ENCODE measurements around the gene STARD8.
"Not testable (repeated sequence)": the region's sequence is repeated elsewhere in the genome, so short reads cannot be mapped to it uniquely, and the experiment has no call there.

The STARD8 gene

GRCh38 chrX:68721991-68722860, 74.8 kb downstream of the STARD8 start:
- Mint-ChIP-seq H3K36me3 (no peaks in the 10 kb centered on the region), H3K4me3 (no peak overlapping the region), H3K9me3 (no peaks in the 10 kb centered on the region), H3K27me3 (no peaks in the 10 kb centered on the region), H3K4me1 (no peaks in the 10 kb centered on the region), H3K27ac (no peak overlapping the region)
- ATAC-seq (ENCODE audit: low read depth) (no peak), DNase-seq (ENCODE audit: low spot score in 2 of 2) (no peak)

- H3K9me3 Mint-ChIP-seq, result no peaks in the 10 kb centered on the region
- DNase-seq (ENCODE audit: low spot score in 2 of 2) (no peak), ATAC-seq (ENCODE audit: low read depth) (no peak)
- no peaks in the 10 kb centered on the region for H3K36me3 Mint-ChIP-seq
- no peak overlapping the region for H3K27ac Mint-ChIP-seq
- H3K4me3 Mint-ChIP-seq, result no peak overlapping the region
- H3K4me1 Mint-ChIP-seq, result no peaks in the 10 kb centered on the region
- no peaks in the 10 kb centered on the region for H3K27me3 Mint-ChIP-seq
These were observed 76.2 kb downstream of the STARD8 start for GRCh38 chrX:68723491-68724155.

- no peak overlapping the region for H3K27ac Mint-ChIP-seq
- no peaks in the 10 kb centered on the region for H3K36me3 Mint-ChIP-seq
- no peaks in the 10 kb centered on the region for H3K9me3 Mint-ChIP-seq
- H3K4me3 Mint-ChIP-seq, result no peak overlapping the region
- DNase-seq (ENCODE audit: low spot score in 2 of 2) (no peak), ATAC-seq (ENCODE audit: low read depth) (no peak)
- no peaks in the 10 kb centered on the region for H3K27me3 Mint-ChIP-seq
- H3K4me1 Mint-ChIP-seq, result no peaks in the 10 kb centered on the region
These were observed 77.1 kb downstream of the STARD8 start for GRCh38 chrX:68724531-68725020.

DNA sequence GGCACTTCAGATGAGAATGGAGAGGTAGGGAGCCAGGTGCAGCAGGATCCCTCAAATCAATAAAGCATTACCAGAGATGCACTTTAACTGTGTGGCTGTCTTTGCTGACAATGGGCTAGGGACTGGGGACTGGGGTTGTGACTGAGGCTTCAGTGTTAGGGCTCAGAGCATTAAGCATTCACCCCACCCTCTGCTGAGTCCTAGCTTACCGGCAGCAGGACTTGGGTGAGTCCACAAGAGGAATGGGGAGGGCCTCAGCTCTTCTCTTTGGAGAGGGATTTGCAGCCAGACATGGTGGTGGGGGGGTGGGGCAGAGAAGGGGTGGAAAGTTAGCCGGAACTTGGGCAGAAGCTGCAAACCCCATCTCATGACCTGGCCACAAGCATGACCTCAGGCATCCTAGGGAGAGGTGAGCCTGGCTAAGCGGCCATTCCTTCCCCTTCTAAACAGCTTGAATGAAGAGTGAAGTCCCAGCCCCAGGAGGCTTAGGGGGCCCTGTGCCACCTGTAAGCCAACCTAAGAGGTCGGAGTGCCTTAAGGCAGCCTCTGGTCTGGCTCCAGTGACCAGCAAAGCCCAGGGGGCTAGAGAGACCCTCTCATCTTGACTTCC, 78.4 kb downstream of the STARD8 start:
- H3K36me3 Mint-ChIP-seq, result no peaks in the 10 kb centered on the region
- no peaks in the 10 kb centered on the region for H3K27me3 Mint-ChIP-seq
- no peak for ATAC-seq (ENCODE audit: low read depth)

DNA sequence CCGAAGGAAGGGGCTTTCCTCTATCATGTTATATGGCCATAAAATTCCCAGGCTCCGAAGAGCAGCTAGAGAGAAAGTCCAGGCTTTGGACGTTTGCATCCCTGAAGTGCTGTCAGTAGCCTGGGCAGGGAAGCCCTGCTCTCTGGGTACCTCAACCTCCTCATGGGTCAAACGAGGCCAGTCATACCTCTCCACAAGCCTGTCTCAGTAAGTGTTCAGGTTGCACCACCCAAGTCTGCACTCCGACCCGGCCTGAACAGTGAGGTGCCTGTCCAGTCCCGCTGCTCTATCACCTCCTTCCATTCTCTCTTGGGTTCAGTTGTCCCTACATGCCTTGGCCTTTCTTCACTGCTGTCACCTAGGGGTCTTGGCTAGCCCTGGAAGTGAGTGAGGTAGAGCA, 78.9 kb downstream of the STARD8 start:
- ATAC-seq (ENCODE audit: low read depth) (no peak), DNase-seq (ENCODE audit: low spot score in 2 of 2) (no peak)
- Mint-ChIP-seq H3K27ac (no peak overlapping the region), H3K4me1 (no peaks in the 10 kb centered on the region), H3K9me3 (no peaks in the 10 kb centered on the region), H3K27me3 (no peaks in the 10 kb centered on the region), H3K36me3 (no peaks in the 10 kb centered on the region), H3K4me3 (no peak overlapping the region)

More for the DNA sequence above, 78.4 kb downstream of the STARD8 start:
- Mint-ChIP-seq H3K4me1 (no peaks in the 10 kb centered on the region), H3K9me3 (no peaks in the 10 kb centered on the region), H3K27ac (no peak overlapping the region), H3K4me3 (no peak overlapping the region)
- DNase-seq (ENCODE audit: low spot score in 2 of 2), result no peak

DNA sequence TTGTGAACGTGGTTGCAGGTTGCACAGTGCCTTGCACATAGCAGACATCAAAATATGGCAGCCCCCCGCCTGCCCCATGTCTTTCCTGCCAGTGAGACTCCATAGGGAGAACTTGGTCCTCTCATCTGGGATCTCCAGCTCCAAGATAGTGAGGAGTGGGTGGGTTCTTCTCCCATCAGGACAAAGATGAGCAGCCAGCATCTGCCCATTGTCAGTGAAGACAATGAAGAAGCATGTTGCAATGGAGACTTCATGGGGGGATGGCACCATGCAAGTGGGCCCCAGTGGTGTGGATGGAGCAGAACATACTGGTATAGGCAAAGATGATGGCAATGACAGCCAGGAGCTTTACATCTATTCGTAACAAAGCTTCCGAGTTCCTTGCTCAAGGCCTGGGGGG, 80.2 kb downstream of the STARD8 start:
- Mint-ChIP-seq H3K36me3 (no peaks in the 10 kb centered on the region), H3K4me3 (no peak overlapping the region)
- ATAC-seq (ENCODE audit: low read depth), result no peak

DNA sequence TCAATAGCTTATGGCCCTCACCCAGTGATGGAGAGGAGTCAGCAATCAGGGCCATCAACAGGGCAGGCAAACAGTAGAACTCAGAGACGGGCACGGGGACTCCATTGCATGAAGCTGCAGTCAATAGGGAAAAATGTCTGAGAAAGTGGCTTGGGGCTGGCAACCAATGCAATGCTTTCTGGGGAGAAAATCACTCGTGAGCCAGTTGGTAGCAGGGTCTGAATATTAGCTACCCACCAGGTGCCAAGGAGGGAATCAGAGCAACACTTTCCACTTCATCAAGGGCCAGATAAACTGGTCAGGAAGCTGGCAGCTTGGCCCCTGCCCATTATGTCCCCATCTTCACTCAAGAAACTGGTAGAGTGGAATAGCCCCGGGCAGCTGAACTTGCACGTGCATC, 80.7 kb downstream of the STARD8 start:
- Mint-ChIP-seq H3K27ac (no peak overlapping the region), H3K27me3 (no peaks in the 10 kb centered on the region), H3K4me1 (no peaks in the 10 kb centered on the region), H3K9me3 (no peaks in the 10 kb centered on the region), H3K4me3 (no peak overlapping the region), H3K36me3 (no peaks in the 10 kb centered on the region)
- ATAC-seq (ENCODE audit: low read depth) (no peak), DNase-seq (ENCODE audit: low spot score in 2 of 2) (no peak)

More for the DNA sequence above, 80.2 kb downstream of the STARD8 start:
- Mint-ChIP-seq H3K9me3 (no peaks in the 10 kb centered on the region), H3K27me3 (no peaks in the 10 kb centered on the region), H3K27ac (no peak overlapping the region), H3K4me1 (no peaks in the 10 kb centered on the region)
- no peak for DNase-seq (ENCODE audit: low spot score in 2 of 2)

GRCh38 chrX:68731254-68731653, 83.8 kb downstream of the STARD8 start:
- Mint-ChIP-seq H3K27ac (no peak overlapping the region), H3K4me3 (no peak overlapping the region), H3K36me3 (no peaks in the 10 kb centered on the region), H3K27me3 (peaks cover 7% of the 10 kb centered on the region), H3K4me1 (no peaks in the 10 kb centered on the region), H3K9me3 (no peaks in the 10 kb centered on the region)
- DNase-seq (ENCODE audit: low spot score in 2 of 2), result no peak
- no peak for ATAC-seq (ENCODE audit: low read depth)

DNA sequence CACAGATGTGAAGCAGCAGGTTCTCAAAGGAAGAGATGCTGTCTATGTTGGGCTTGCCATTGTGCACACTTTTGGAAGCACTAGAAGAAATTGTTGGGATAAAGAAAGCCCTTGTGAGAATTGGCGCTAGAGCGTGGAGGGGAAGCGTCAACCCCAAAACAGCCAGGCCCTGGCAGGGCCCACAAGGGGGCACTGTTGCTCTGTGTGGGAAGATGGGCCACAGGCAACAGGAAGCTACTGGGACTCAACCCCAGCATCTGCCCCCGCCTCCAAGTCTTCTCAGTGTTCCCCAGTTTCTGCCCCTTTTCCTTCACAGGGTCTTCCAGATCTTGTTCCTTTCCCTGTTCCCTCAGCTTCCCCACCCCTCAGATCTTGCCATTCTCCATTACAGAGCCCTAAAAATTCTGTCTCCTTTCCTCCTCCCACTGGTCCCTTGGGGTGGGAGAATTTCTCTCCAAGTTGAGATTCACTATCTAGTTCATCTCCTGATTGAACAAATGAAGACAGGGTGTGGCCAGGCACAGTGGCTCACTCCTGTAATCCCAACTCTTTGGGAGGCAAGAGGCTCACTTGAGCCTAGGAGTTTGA, 85.5 kb downstream of the STARD8 start:
- DNase-seq (ENCODE audit: low spot score in 2 of 2) (peak; percentile 22 to 35), ATAC-seq (ENCODE audit: low read depth) (peak; percentile 31)
- no peak overlapping the region for H3K27ac Mint-ChIP-seq
- H3K4me3 Mint-ChIP-seq, result peak overlapping the region; percentile 6
- H3K4me1 Mint-ChIP-seq, result no peaks in the 10 kb centered on the region
- no peaks in the 10 kb centered on the region for H3K9me3 Mint-ChIP-seq
- H3K36me3 Mint-ChIP-seq, result no peaks in the 10 kb centered on the region
- peaks cover 7% of the 10 kb centered on the region for H3K27me3 Mint-ChIP-seq

- Mint-ChIP-seq H3K9me3 (no peaks in the 10 kb centered on the region), H3K27ac (no peak overlapping the region), H3K27me3 (peaks cover 7% of the 10 kb centered on the region), H3K36me3 (no peaks in the 10 kb centered on the region), H3K4me3 (no peak overlapping the region), H3K4me1 (no peaks in the 10 kb centered on the region)
- DNase-seq (ENCODE audit: low spot score in 2 of 2) (no peak), ATAC-seq (ENCODE audit: low read depth) (no peak)
These were observed 87.8 kb downstream of the STARD8 start for GRCh38 chrX:68735266-68735665.

DNA sequence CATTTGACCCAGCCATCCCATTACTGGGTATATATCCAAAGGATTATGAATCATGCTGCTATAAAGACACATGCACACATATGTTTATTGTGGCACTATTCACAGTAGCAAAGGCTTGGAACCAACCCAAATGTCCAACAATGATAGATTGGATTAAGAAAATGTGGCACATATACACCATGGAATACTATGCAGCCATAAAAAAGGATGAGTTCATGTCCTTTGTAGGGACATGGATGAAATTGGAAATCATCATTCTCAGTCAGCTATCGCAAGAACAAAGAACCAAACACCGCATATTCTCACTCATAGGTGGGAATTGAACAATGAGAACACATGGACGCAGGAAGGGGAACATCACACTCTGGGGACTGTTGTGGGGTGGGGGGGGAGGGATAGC, 94.4 kb downstream of the STARD8 start:
- H3K27me3 Mint-ChIP-seq, H3K9me3 Mint-ChIP-seq: not testable (repeated sequence)

GRCh38 chrX:68743754-68744153, 96.3 kb downstream of the STARD8 start:
- H3K36me3 Mint-ChIP-seq, result no peaks in the 10 kb centered on the region
- no peaks in the 10 kb centered on the region for H3K27me3 Mint-ChIP-seq
- no peaks in the 10 kb centered on the region for H3K9me3 Mint-ChIP-seq
- no peaks in the 10 kb centered on the region for H3K4me1 Mint-ChIP-seq
- H3K27ac Mint-ChIP-seq, result no peak overlapping the region
- H3K4me3 Mint-ChIP-seq, result no peak overlapping the region
- DNase-seq (ENCODE audit: low spot score in 2 of 2) (no peak), ATAC-seq (ENCODE audit: low read depth) (no peak)

More for the DNA sequence above, 94.4 kb downstream of the STARD8 start:
- ATAC-seq (ENCODE audit: low read depth); H3K27ac Mint-ChIP-seq; H3K4me1 Mint-ChIP-seq; H3K4me3 Mint-ChIP-seq; H3K36me3 Mint-ChIP-seq; DNase-seq (ENCODE audit: low spot score in 2 of 2): not testable (repeated sequence)

GRCh38 chrX:68746988-68747387, 99.5 kb downstream of the STARD8 start:
- Mint-ChIP-seq H3K27me3 (no peaks in the 10 kb centered on the region), H3K36me3 (no peaks in the 10 kb centered on the region), H3K4me1 (no peaks in the 10 kb centered on the region), H3K9me3 (no peaks in the 10 kb centered on the region), H3K4me3 (no peak overlapping the region), H3K27ac (no peak overlapping the region)
- DNase-seq (ENCODE audit: low spot score in 2 of 2) (no peak), ATAC-seq (ENCODE audit: low read depth) (no peak)

- H3K36me3 Mint-ChIP-seq, result no peaks in the 10 kb centered on the region
- no peak for DNase-seq (ENCODE audit: low spot score in 2 of 2)
- H3K9me3 Mint-ChIP-seq, result no peaks in the 10 kb centered on the region
- no peaks in the 10 kb centered on the region for H3K4me1 Mint-ChIP-seq
- H3K27me3 Mint-ChIP-seq, result no peaks in the 10 kb centered on the region
- no peak overlapping the region for H3K4me3 Mint-ChIP-seq
- ATAC-seq (ENCODE audit: low read depth), result no peak
- H3K27ac Mint-ChIP-seq, result no peak overlapping the region
These were observed 100.6 kb downstream of the STARD8 start for GRCh38 chrX:68748030-68748429.

Data from memory B cell (primary cell).